Trophoblast cell (in vitro differentiated cells and primary cell): ENCODE data around the gene NPY4R2.
"Not testable (repeated sequence)": the region's sequence is repeated elsewhere in the genome, so short reads cannot be mapped to it uniquely, and the experiment has no call there.

ENCODE experiments used
- DNase-seq, 2 donors: peaks; one replicate each; pipeline ENCODE4 v3.0.0-alpha.2; 2016
- H2AFZ ChIP-seq: 2 replicates; pipeline ENCODE4 v1.6.1; 2013; ENCODE audit warnings: low read length, moderate library complexity, mild to moderate bottlenecking; ENCODE audit not compliant: insufficient read depth, poor library complexity
- H2AK5ac ChIP-seq: 2 replicates; pipeline ENCODE4 v1.6.1; 2013; ENCODE audit warnings: mild to moderate bottlenecking, low read length
- H2BK120ac ChIP-seq: 2 replicates; pipeline ENCODE4 v1.6.1; 2013; ENCODE audit warnings: low read length, mild to moderate bottlenecking, moderate library complexity; ENCODE audit not compliant: insufficient read depth, poor library complexity
- H2BK12ac ChIP-seq: 2 replicates; pipeline ENCODE4 v1.6.1; 2013; ENCODE audit warnings: mild to moderate bottlenecking, low read length, moderate library complexity
- H2BK5ac ChIP-seq: 2 replicates; pipeline ENCODE4 v1.6.1; 2013; ENCODE audit warnings: low read length, low read depth, moderate library complexity, mild to moderate bottlenecking; ENCODE audit not compliant: poor library complexity
- H3K14ac ChIP-seq: 2 replicates; pipeline ENCODE4 v1.6.1; 2013; ENCODE audit warnings: mild to moderate bottlenecking, low read length
- H3K18ac ChIP-seq: 2 replicates; pipeline ENCODE4 v1.6.1; 2013; ENCODE audit warnings: mild to moderate bottlenecking, low read length
- H3K23ac ChIP-seq: 2 replicates; pipeline ENCODE4 v1.6.1; 2013; ENCODE audit warnings: low read length
- H3K27ac ChIP-seq: 2 replicates; pipeline ENCODE4 v1.5.1; 2013; ENCODE audit warnings: low read depth, mild to moderate bottlenecking, inconsistent platforms, low read length, moderate library complexity
- H3K27me3 ChIP-seq: 2 replicates; pipeline ENCODE4 v1.6.1; 2013; ENCODE audit warnings: inconsistent platforms, mild to moderate bottlenecking, low read length, moderate library complexity; ENCODE audit not compliant: insufficient read depth
- H3K36me3 ChIP-seq, 2 experiments: 1 replicate in 1 of 2; 2 replicates in 1 of 2; pipeline ENCODE4 v1.6.1; 2013; ENCODE audit warnings: low read length in 2 of 2, mild to moderate bottlenecking in 2 of 2, moderate library complexity in 1 of 2; ENCODE audit not compliant: insufficient read depth in 2 of 2, control insufficient read depth in 1 of 2
- H3K4ac ChIP-seq: 2 replicates; pipeline ENCODE4 v1.6.1; 2013; ENCODE audit warnings: low read depth, mild to moderate bottlenecking, low read length, moderate library complexity
- H3K4me1 ChIP-seq, 2 experiments: 1 replicate in 1 of 2; 2 replicates in 1 of 2; pipeline ENCODE4 v1.6.1; 2013; ENCODE audit warnings: low read length in 2 of 2, mild to moderate bottlenecking in 2 of 2, moderate library complexity in 1 of 2; ENCODE audit not compliant: insufficient read depth in 2 of 2, control insufficient read depth in 1 of 2
- H3K4me2 ChIP-seq: 2 replicates; pipeline ENCODE4 v1.6.1; 2013; ENCODE audit warnings: inconsistent platforms, mild to moderate bottlenecking, low read length, moderate library complexity
- H3K4me3 ChIP-seq: 2 replicates; pipeline ENCODE4 v1.5.1; 2013; ENCODE audit warnings: mild to moderate bottlenecking, low read depth, low read length, inconsistent platforms
- H3K79me1 ChIP-seq: one replicate; pipeline ENCODE4 v1.6.1; 2013; ENCODE audit warnings: low read length
- H3K79me2 ChIP-seq: 2 replicates; pipeline ENCODE4 v1.6.1; 2013; ENCODE audit warnings: low read length, mild to moderate bottlenecking; ENCODE audit not compliant: control insufficient read depth, insufficient read depth, poor library complexity
- H3K9ac ChIP-seq: 2 replicates; pipeline ENCODE4 v1.6.1; 2013; ENCODE audit warnings: mild to moderate bottlenecking, low read length
- H3K9me3 ChIP-seq: 2 replicates; pipeline ENCODE4 v1.6.1; 2013; ENCODE audit warnings: low read depth, mild to moderate bottlenecking, control low read depth, inconsistent platforms, low read length; ENCODE audit not compliant: insufficient read depth
- H4K12ac ChIP-seq: 2 replicates; pipeline ENCODE4 v1.6.1; 2013; ENCODE audit warnings: low read depth, mild to moderate bottlenecking, low read length, moderate library complexity
- H4K8ac ChIP-seq: 2 replicates; pipeline ENCODE4 v1.6.1; 2013; ENCODE audit warnings: low read depth, mild to moderate bottlenecking, low read length, moderate library complexity
- H4K91ac ChIP-seq: one replicate; pipeline ENCODE4 v1.6.1; 2013; ENCODE audit warnings: low read depth, mild to moderate bottlenecking, low read length, moderate library complexity
- WGBS: extraction: QIAGEN DNeasy Blood & Tissue Kit; methylation state at CpG from one replicate; pipeline ENCODE4 v1.1.7; 2013; ENCODE audit warnings: missing lambda C conversion rate; ENCODE audit not compliant: insufficient read length, insufficient coverage; ENCODE audit errors: extremely low coverage; 5-methylcytosine and 5-hydroxymethylcytosine counted together

Gene NPY4R2

DNA sequence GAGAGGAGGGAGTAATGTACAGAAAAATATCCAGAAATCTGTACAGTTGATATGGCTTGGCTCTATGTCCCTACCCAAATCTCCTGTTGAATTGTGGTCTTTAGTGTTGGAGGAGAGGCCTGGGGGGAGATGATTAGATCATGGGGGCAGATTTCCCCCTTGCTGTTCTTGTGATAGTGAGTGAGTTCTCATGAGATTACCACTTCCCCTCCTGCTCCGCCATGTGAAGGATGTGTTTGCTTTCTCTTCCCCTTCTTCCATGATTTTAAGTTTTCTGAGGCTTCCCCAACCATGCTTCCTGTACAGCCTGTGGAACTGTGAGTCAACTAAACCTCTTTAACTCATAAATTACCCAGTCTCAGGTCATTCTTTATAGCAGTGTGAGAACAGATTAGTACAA lies 29.0 kb downstream of the NPY4R2 start:
- not testable (repeated sequence) for H3K79me2 ChIP-seq, H3K4me2 ChIP-seq, H4K12ac ChIP-seq, H3K9ac ChIP-seq, H3K27me3 ChIP-seq, H3K27ac ChIP-seq, H2BK120ac ChIP-seq, H3K4me1 ChIP-seq, H3K36me3 ChIP-seq, H2BK12ac ChIP-seq, H3K9me3 ChIP-seq, DNase-seq, H2AFZ ChIP-seq, H4K8ac ChIP-seq, H2AK5ac ChIP-seq, H2BK5ac ChIP-seq, H3K4ac ChIP-seq, H3K4me3 ChIP-seq, H3K14ac ChIP-seq, H3K23ac ChIP-seq, H4K91ac ChIP-seq, H3K79me1 ChIP-seq, H3K18ac ChIP-seq
- no CpG with 5 or more reads among the region's 1 CpG for WGBS

DNA sequence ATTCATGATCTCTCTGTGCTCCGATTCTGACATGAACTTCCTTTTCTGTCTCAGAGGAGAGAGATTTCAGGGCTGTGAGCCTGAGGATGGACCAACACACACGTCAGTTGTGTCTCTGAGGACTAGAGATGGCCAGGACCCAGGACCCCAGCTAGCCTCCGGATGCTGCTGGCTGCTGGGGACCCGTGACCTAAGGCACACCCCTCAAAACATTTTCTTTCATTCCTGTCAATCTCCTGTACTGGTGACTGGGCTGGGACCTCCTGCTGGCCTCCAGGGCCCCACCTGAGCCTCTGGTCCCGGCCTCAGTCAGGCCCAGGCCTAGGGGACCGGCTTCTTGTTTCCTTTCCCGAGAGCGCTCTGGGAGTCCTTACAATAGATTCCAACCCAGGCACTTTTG lies 38.7 kb downstream of the NPY4R2 start:
- no CpG with 5 or more reads among the region's 8 CpGs for WGBS
- not testable (repeated sequence) for H3K27me3 ChIP-seq, H3K18ac ChIP-seq, H3K14ac ChIP-seq, H3K79me1 ChIP-seq, DNase-seq, H3K4me2 ChIP-seq, H3K4me3 ChIP-seq, H4K12ac ChIP-seq, H2BK5ac ChIP-seq, H2AK5ac ChIP-seq, H3K4ac ChIP-seq, H3K9ac ChIP-seq, H3K27ac ChIP-seq, H4K91ac ChIP-seq, H4K8ac ChIP-seq, H3K23ac ChIP-seq, H3K4me1 ChIP-seq, H2AFZ ChIP-seq, H3K36me3 ChIP-seq, H2BK120ac ChIP-seq, H3K79me2 ChIP-seq, H3K9me3 ChIP-seq, H2BK12ac ChIP-seq

DNA sequence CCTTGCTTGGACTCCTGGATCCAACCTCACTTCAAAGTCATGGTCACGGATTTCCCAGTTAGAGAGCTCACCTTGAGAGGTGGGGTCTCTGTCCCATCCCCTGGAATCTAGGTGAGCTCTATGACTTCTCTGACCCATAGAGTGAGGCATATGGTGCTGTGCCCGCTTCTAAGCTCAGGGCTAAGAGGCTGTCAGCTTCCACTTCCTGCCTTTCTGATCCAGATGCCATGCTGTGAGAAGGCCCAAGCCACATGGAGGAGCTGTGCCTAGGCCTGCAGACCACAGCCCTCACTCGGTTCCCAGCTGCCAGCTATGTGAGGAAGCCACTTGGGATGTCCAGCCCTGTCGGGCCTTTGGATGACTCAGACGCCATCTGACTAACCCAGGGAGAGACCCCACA lies 41.2 kb downstream of the NPY4R2 start:
- not testable (repeated sequence) for H3K9me3 ChIP-seq, H3K79me1 ChIP-seq, H2BK5ac ChIP-seq, H3K27ac ChIP-seq, H3K4me3 ChIP-seq, H3K4me1 ChIP-seq, H4K12ac ChIP-seq, H2BK12ac ChIP-seq, H3K4ac ChIP-seq, H3K23ac ChIP-seq, H2AK5ac ChIP-seq, H3K4me2 ChIP-seq, H3K9ac ChIP-seq, H2BK120ac ChIP-seq, H2AFZ ChIP-seq, H3K14ac ChIP-seq, H3K79me2 ChIP-seq, H4K8ac ChIP-seq, H3K18ac ChIP-seq, DNase-seq, H3K27me3 ChIP-seq, H4K91ac ChIP-seq, H3K36me3 ChIP-seq
- no CpG with 5 or more reads among the region's 5 CpGs for WGBS

GRCh38 chr10:47960699-47961098 lies 42.2 kb downstream of the NPY4R2 start:
- H3K9me3 ChIP-seq, H3K36me3 ChIP-seq: not testable (repeated sequence)

More at GRCh38 chr10:47960699-47961098, 42.2 kb downstream of the NPY4R2 start:
- H2BK120ac ChIP-seq, H3K27ac ChIP-seq, H3K79me2 ChIP-seq, H2AFZ ChIP-seq, H4K12ac ChIP-seq, H3K4ac ChIP-seq, H3K79me1 ChIP-seq, H3K14ac ChIP-seq, H3K27me3 ChIP-seq, H3K4me3 ChIP-seq, H2AK5ac ChIP-seq, DNase-seq, H3K23ac ChIP-seq, H4K8ac ChIP-seq, H2BK12ac ChIP-seq, H3K18ac ChIP-seq, H3K4me2 ChIP-seq, H4K91ac ChIP-seq, H2BK5ac ChIP-seq, H3K9ac ChIP-seq, H3K4me1 ChIP-seq: not testable (repeated sequence)
- no CpG with 5 or more reads among the region's 2 CpGs for WGBS
